ENCODE data around the gene TLX1. TPM values are rescaled to one million over a fixed set of nuclear protein-coding genes. Genes with fewer than 3 reads are reported as not detected.

TLX1 gene
- total RNA-seq, 1 donor from 2014 or later, result not detected

GRCh38 chr10:101121654-101122031, 9.5 kb upstream of the TLX1 start:
- H3K27ac ChIP-seq, result no peak overlapping the region
- H3K4me1 ChIP-seq, result peaks cover 18% of the 10 kb centered on the region
- H3K9me3 ChIP-seq, result no peaks in the 10 kb centered on the region
- no peaks in the 10 kb centered on the region for H3K36me3 ChIP-seq
- no peak for DNase-seq (ENCODE audit: extremely low spot score in 2 of 2)
- intact Hi-C loops (cut with DNase I), result no loop called here
- TF ChIP-seq POLR2AphosphoS5 (IDR thresholded peaks at IDR 0.05; ENCODE audit: insufficient read depth in 1 of 2, low read depth in 1 of 2) (no peak), POLR2A (IDR thresholded peaks at IDR 0.05) (no peak), CTCF (IDR thresholded peaks at IDR 0.05) (no peak)
- H3K4me3 ChIP-seq, result peak overlapping the region; percentile 43 to 45
- H3K27me3 ChIP-seq, result peaks cover 20% of the 10 kb centered on the region

- H3K4me3 ChIP-seq, result no peak overlapping the region
Observed at GRCh38 chr10:101122270-101123084, 8.6 kb upstream of the TLX1 start.

GRCh38 chr10:101123085-101123814, 7.8 kb upstream of the TLX1 start:
- Histone ChIP-seq H3K27me3 (peaks cover 20% of the 10 kb centered on the region), H3K4me3 (peak overlapping the region; percentile 2 to 27)
- DNase-seq (ENCODE audit: extremely low spot score in 2 of 2), result no peak

More at GRCh38 chr10:101122270-101123084, 8.6 kb upstream of the TLX1 start:
- no peak for TF ChIP-seq POLR2A (IDR thresholded peaks at IDR 0.05)
- TF ChIP-seq CTCF (IDR thresholded peaks at IDR 0.05), result no peak
- Histone ChIP-seq H3K27me3 (peaks cover 20% of the 10 kb centered on the region), H3K27ac (no peak overlapping the region), H3K36me3 (no peaks in the 10 kb centered on the region), H3K9me3 (no peaks in the 10 kb centered on the region), H3K4me1 (peaks cover 18% of the 10 kb centered on the region)
- intact Hi-C loops (cut with DNase I), result no loop called here
- DNase-seq (ENCODE audit: extremely low spot score in 2 of 2), result no peak

GRCh38 chr10:101123815-101124617, 7.1 kb upstream of the TLX1 start:
- H3K27me3 ChIP-seq, result peaks cover 20% of the 10 kb centered on the region
- H3K36me3 ChIP-seq, result no peaks in the 10 kb centered on the region
- no peaks in the 10 kb centered on the region for H3K9me3 ChIP-seq
- H3K4me1 ChIP-seq, result peaks cover 18% of the 10 kb centered on the region
- no peak overlapping the region for H3K4me3 ChIP-seq
- TF ChIP-seq POLR2A (IDR thresholded peaks at IDR 0.05), result no peak
- TF ChIP-seq CTCF (IDR thresholded peaks at IDR 0.05), result no peak
- no peak for TF ChIP-seq POLR2AphosphoS5 (IDR thresholded peaks at IDR 0.05; ENCODE audit: insufficient read depth in 1 of 2, low read depth in 1 of 2)
- intact Hi-C loops (cut with DNase I), result no loop called here
- H3K27ac ChIP-seq, result no peak overlapping the region
- no peak for DNase-seq (ENCODE audit: extremely low spot score in 2 of 2)

More at GRCh38 chr10:101123085-101123814, 7.8 kb upstream of the TLX1 start:
- intact Hi-C loops (cut with DNase I), result no loop called here
- peaks cover 18% of the 10 kb centered on the region for H3K4me1 ChIP-seq
- H3K36me3 ChIP-seq, result no peaks in the 10 kb centered on the region
- no peaks in the 10 kb centered on the region for H3K9me3 ChIP-seq
- no peak overlapping the region for H3K27ac ChIP-seq
- TF ChIP-seq POLR2A (IDR thresholded peaks at IDR 0.05) (no peak), CTCF (IDR thresholded peaks at IDR 0.05) (no peak), POLR2AphosphoS5 (IDR thresholded peaks at IDR 0.05; ENCODE audit: insufficient read depth in 1 of 2, low read depth in 1 of 2) (no peak)
